CD4-positive, alpha-beta memory T cell (primary cell): ENCODE measurements around the gene TSR3. TPM values are rescaled to one million over a fixed set of nuclear protein-coding genes. Genes with fewer than 3 reads are reported as not detected.
A peak's percentile ranks its signal among the peaks of the same experiment; 100 is the strongest.

ENCODE experiments used
- CTCF ChIA-PET: fragments of 350-600 bp; sonication (Branson Sonifier 250); formaldehyde crosslinking; loops from one replicate; lab custom pipeline; 2021; ENCODE audit warnings: inconsistent platforms; ENCODE audit not compliant: partially characterized antibody; lab: Charles Lee
- POLR2A ChIA-PET: fragments of 350-600 bp; sonication (Branson Sonifier 250); formaldehyde crosslinking; loops from one replicate; lab custom pipeline; 2021; ENCODE audit not compliant: partially characterized antibody; lab: Charles Lee
- DNase-seq, 5 donors: peaks; one replicate each; pipeline versions ENCODE4 v3.0.0 to v3.0.0-alpha.2; 2020 to 2022; ENCODE audit warnings: mixed read lengths in 1 of 5
- H3K27ac ChIP-seq: one replicate; pipeline ENCODE4 v1.7.0; 2013; ENCODE audit warnings: low read depth, low read length
- H3K27me3 ChIP-seq: 2 replicates; pipeline ENCODE4 v1.7.0; 2013; ENCODE audit warnings: mild to moderate bottlenecking, low read length, moderate library complexity; ENCODE audit not compliant: insufficient read depth
- H3K36me3 ChIP-seq: 2 replicates; pipeline ENCODE4 v1.7.0; 2013; ENCODE audit warnings: mild to moderate bottlenecking, low read length, moderate library complexity; ENCODE audit not compliant: insufficient read depth
- H3K4me1 ChIP-seq: 2 replicates; pipeline ENCODE4 v1.7.0; 2013; ENCODE audit warnings: mild to moderate bottlenecking, low read length, moderate library complexity; ENCODE audit not compliant: insufficient read depth
- H3K4me3 ChIP-seq, 2 donors: one replicate each; pipeline ENCODE4 v1.7.0; 2013; ENCODE audit warnings: low read length in 2 of 2, mild to moderate bottlenecking in 1 of 2
- H3K9me3 ChIP-seq, 2 donors: one replicate each; pipeline ENCODE4 v1.7.0; 2013; ENCODE audit warnings: low read length in 2 of 2, control low read depth in 1 of 2; ENCODE audit not compliant: control insufficient read depth in 1 of 2
- H3K27ac Mint-ChIP-seq, 7 donors: one replicate each; pipeline ENCODE4 v1.8.0; 2020 to 2021; ENCODE audit warnings: mixed read lengths in 7 of 7, mild to moderate bottlenecking in 6 of 7, inconsistent platforms in 3 of 7, moderate library complexity in 3 of 7
- H3K27me3 Mint-ChIP-seq, 2 donors: one replicate each; pipeline ENCODE4 v1.8.0; 2020 to 2021; ENCODE audit warnings: mixed read lengths in 2 of 2
- H3K36me3 Mint-ChIP-seq, 2 donors: one replicate each; pipeline ENCODE4 v1.8.0; 2020 to 2021; ENCODE audit warnings: mixed read lengths in 2 of 2, inconsistent platforms in 1 of 2, mild to moderate bottlenecking in 1 of 2
- H3K4me1 Mint-ChIP-seq, 4 donors: one replicate each; pipeline ENCODE4 v1.8.0; 2020 to 2021; ENCODE audit warnings: mixed read lengths in 4 of 4, mild to moderate bottlenecking in 1 of 4
- H3K4me3 Mint-ChIP-seq, 8 donors: one replicate each; pipeline ENCODE4 v1.8.0; 2020 to 2021; ENCODE audit warnings: mixed read lengths in 8 of 8, mild to moderate bottlenecking in 7 of 8, moderate library complexity in 6 of 8, inconsistent platforms in 3 of 8
- H3K9me3 Mint-ChIP-seq, 8 donors: one replicate each; pipeline ENCODE4 v1.8.0; 2020 to 2021; ENCODE audit warnings: mixed read lengths in 8 of 8, mild to moderate bottlenecking in 5 of 8, inconsistent platforms in 3 of 8, moderate library complexity in 1 of 8
- intact Hi-C: fragments of 100-400 bp; cut with micrococcal nuclease; formaldehyde crosslinking; loops from one replicate; pipeline ENCODE4 v1.15.1; 2023
- polyA plus RNA-seq, 2 donors: library from polyadenylated mRNA; unstranded; fragments of 300-500 nt; fragmentation: Illumina TruSeq; gene quantifications; one replicate each; pipeline ENCODE4 v1.2.3, GENCODE V29; 2021
- total RNA-seq, 2 experiments: library from RNA; stranded (reverse); gene quantifications; one replicate each; pipeline ENCODE4 v1.2.3, GENCODE V29; 2021

TSR3 gene
- total and polyA plus RNA-seq, 4 experiments from 2014 or later: 38.1 to 116 (median 69.7) TPM

GRCh38 chr16:1310832-1311200 lies 40.9 kb downstream of the TSR3 start:
- ChIA-PET POLR2A (interaction anchor here (0.9 to 2.2 kb wide), 2 partner anchors 22 to 31 kb away, joined by 4 to 6 read pairs; no protein-coding TSS in a partner anchor), CTCF (no interaction called here)
- peak overlapping the region; percentile 68 to 97 for H3K4me3 ChIP-seq
- no peaks in the 10 kb centered on the region for H3K27me3 ChIP-seq
- Mint-ChIP-seq H3K4me3 (peak overlapping the region; percentile 89 to 100 (median 98)), H3K27me3 (no peaks in the 10 kb centered on the region), H3K4me1 (peaks cover 15 to 39% (median 30%) of the 10 kb centered on the region in 4 donors), H3K27ac (peak overlapping the region; percentile 85 to 100 (median 97)), H3K9me3 (no peaks in the 10 kb centered on the region), H3K36me3 (peaks cover 9 to 35% of the 10 kb centered on the region in 2 donors)
- peaks cover 28% of the 10 kb centered on the region for H3K36me3 ChIP-seq
- no peaks in the 10 kb centered on the region for H3K9me3 ChIP-seq
- H3K4me1 ChIP-seq: peaks cover 38% of the 10 kb centered on the region
- intact Hi-C loops: loop anchor here (1.0 kb wide), 1 partner anchor 367 kb away; the partner anchor contains the start of gene JPT2
- H3K27ac ChIP-seq: peak overlapping the region; percentile 68
- DNase-seq: peak in 2 of 5 donors; percentile 35 to 60

- Histone ChIP-seq H3K27ac (peak overlapping the region; percentile 68), H3K4me1 (peaks cover 38% of the 10 kb centered on the region), H3K4me3 (peak overlapping the region; percentile 68 to 97), H3K36me3 (peaks cover 22% of the 10 kb centered on the region), H3K27me3 (no peaks in the 10 kb centered on the region), H3K9me3 (no peaks in the 10 kb centered on the region)
- Mint-ChIP-seq H3K4me3 (peak overlapping the region; percentile 89 to 100 (median 98)), H3K4me1 (peaks cover 15 to 39% (median 30%) of the 10 kb centered on the region in 4 donors), H3K36me3 (peaks cover 9 to 30% of the 10 kb centered on the region in 2 donors), H3K27ac (peak overlapping the region; percentile 85 to 100 (median 97)), H3K9me3 (no peaks in the 10 kb centered on the region), H3K27me3 (no peaks in the 10 kb centered on the region)
- CTCF ChIA-PET: no interaction called here
- POLR2A ChIA-PET: interaction anchor here (0.6 to 2.2 kb wide), 15 partner anchors 16 to 1210 kb away, joined by 3 to 22 read pairs (median 6); partner anchors contain the start of genes AMDHD2, GNPTG, MAPK8IP3 and MSRB1
- DNase-seq: peak; percentile 56 to 77 (median 62)
- intact Hi-C loops: loop anchor here (1.0 to 10.0 kb wide), 7 partner anchors 33 to 633 kb away; partner anchors contain the start of genes CRAMP1, GNPTG, IFT140 and JPT2
Measured at GRCh38 chr16:1309888-1310831, 41.5 kb downstream of the TSR3 start.

- CTCF ChIA-PET: no interaction called here
- Histone ChIP-seq H3K9me3 (no peaks in the 10 kb centered on the region), H3K4me1 (peaks cover 39% of the 10 kb centered on the region), H3K4me3 (peak within 1 kb of the TSS; percentile 85 to 97), H3K27me3 (no peaks in the 10 kb centered on the region), H3K27ac (peak within 1 kb of the TSS; percentile 100), H3K36me3 (peaks cover 13% of the 10 kb centered on the region)
- DNase-seq: peak; percentile 96 to 100 (median 98)
- Mint-ChIP-seq H3K27ac (peak within 1 kb of the TSS; percentile 99 to 100 (median 99)), H3K36me3 (peaks cover 9 to 24% of the 10 kb centered on the region in 2 donors), H3K9me3 (no peaks in the 10 kb centered on the region), H3K27me3 (no peaks in the 10 kb centered on the region), H3K4me3 (peak within 1 kb of the TSS; percentile 89 to 100 (median 98)), H3K4me1 (peaks cover 16 to 47% (median 35%) of the 10 kb centered on the region in 4 donors)
- POLR2A ChIA-PET: interaction anchor here (0.6 to 1.8 kb wide), 20 partner anchors 9 to 1211 kb away, joined by 3 to 22 read pairs (median 4); partner anchors contain the start of genes AMDHD2, GNPTG, MAPK8IP3 and MSRB1
- intact Hi-C loops: loop anchor here (1.0 to 10.0 kb wide), 6 partner anchors 34 to 634 kb away; partner anchors contain the start of genes CRAMP1, GNPTG, IFT140 and MSRB1
Measured at GRCh38 chr16:1308977-1309885, 42.4 kb downstream of the TSR3 start, which contains the start of gene UBE2I. Gene UBE2I (plus strand): TSS chr16:1309636. CDS start chr16:1314031, 4,395 bp downstream.

GRCh38 chr16:1308036-1308976 lies 43.4 kb downstream of the TSR3 start:
- peaks cover 18 to 56% (median 39%) of the 10 kb centered on the region in 4 donors for H3K4me1 Mint-ChIP-seq
- intact Hi-C loops: loop anchor here (2.0 to 10.0 kb wide), 4 partner anchors 34 to 634 kb away; partner anchors contain the start of genes CRAMP1, IFT140 and MSRB1
- CTCF ChIA-PET: no interaction called here

GRCh38 chr16:1306334-1306733 lies 45.3 kb downstream of the TSR3 start:
- Histone ChIP-seq H3K27ac (no peak overlapping the region), H3K4me3 (no peak overlapping the region), H3K9me3 (no peaks in the 10 kb centered on the region), H3K27me3 (no peaks in the 10 kb centered on the region), H3K36me3 (no peaks in the 10 kb centered on the region), H3K4me1 (peaks cover 36% of the 10 kb centered on the region)
- CTCF ChIA-PET: no interaction called here
- Mint-ChIP-seq H3K27ac (peak overlapping the region in 3 of 7 donors; percentile 63 to 89 (median 66)), H3K9me3 (no peaks in the 10 kb centered on the region), H3K27me3 (no peaks in the 10 kb centered on the region), H3K4me1 (peaks cover 16 to 52% (median 29%) of the 10 kb centered on the region in 4 donors), H3K4me3 (peak overlapping the region in 4 of 8 donors; percentile 10 to 66 (median 40)), H3K36me3 (peaks cover 9 to 17% of the 10 kb centered on the region in 2 donors)
- POLR2A ChIA-PET: no interaction called here
- DNase-seq: no peak
- intact Hi-C loops: loop anchor here (5.0 to 10.0 kb wide), 2 partner anchors 306 to 618 kb away; partner anchors contain the start of genes CRAMP1 and IFT140

More at GRCh38 chr16:1308036-1308976, 43.4 kb downstream of the TSR3 start:
- Mint-ChIP-seq H3K27ac (peak overlapping the region; percentile 77 to 100 (median 99)), H3K4me3 (peak overlapping the region; percentile 87 to 96 (median 90)), H3K9me3 (no peaks in the 10 kb centered on the region), H3K27me3 (no peaks in the 10 kb centered on the region), H3K36me3 (peaks cover 9 to 21% of the 10 kb centered on the region in 2 donors)
- Histone ChIP-seq H3K27me3 (no peaks in the 10 kb centered on the region), H3K4me1 (peaks cover 48% of the 10 kb centered on the region), H3K4me3 (peak overlapping the region in 1 of 2 donors; percentile 85), H3K9me3 (no peaks in the 10 kb centered on the region), H3K36me3 (peaks cover 6% of the 10 kb centered on the region), H3K27ac (peak overlapping the region; percentile 100)
- DNase-seq: no peak
- POLR2A ChIA-PET: interaction anchor here (0.6 to 1.8 kb wide), 15 partner anchors 8 to 1066 kb away, joined by 3 to 22 read pairs (median 6); partner anchors contain the start of genes GNPTG, MAPK8IP3, MSRB1 and NUBP2
